Body of pancreas (tissue), 4 donors: ENCODE results near the gene CELF6. TPM values are rescaled to one million over a fixed set of nuclear protein-coding genes. Genes with fewer than 3 reads are reported as not detected.
"Not testable (repeated sequence)": the region's sequence is repeated elsewhere in the genome, so short reads cannot be mapped to it uniquely, and the experiment has no call there.

ENCODE experiments used
- ATAC-seq: fragments of 150-250 bp; one replicate; pipeline ENCODE4 v1.9.1; 2016
- DNase-seq, 4 donors: peaks; one replicate each; pipeline ENCODE4 v3.0.0-alpha.2; 2019
- H3K27ac ChIP-seq, 4 donors: fragments of 200-600 bp; sonication (generic); 1 replicate in 3 of 4; 2 replicates in 1 of 4; pipeline versions ENCODE4 v1.5.1 to v1.6.1; 2016 to 2019; ENCODE audit warnings: mild to moderate bottlenecking in 1 of 4, mixed read lengths in 1 of 4, moderate library complexity in 1 of 4
- H3K27me3 ChIP-seq, 2 donors: fragments of 200-600 bp; sonication (generic); one replicate each; pipeline ENCODE4 v1.6.0; 2016; ENCODE audit warnings: mild to moderate bottlenecking in 1 of 2
- H3K36me3 ChIP-seq, 2 donors: fragments of 200-600 bp; sonication (generic); replicated peaks in 1 of 2; 2 replicates each; pipeline ENCODE4 v1.5.1; 2016; ENCODE audit warnings: low read depth in 2 of 2; ENCODE audit not compliant: insufficient read depth in 1 of 2
- H3K4me1 ChIP-seq: fragments of 200-600 bp; sonication (generic); one replicate; pipeline ENCODE4 v1.6.0; 2016
- H3K4me3 ChIP-seq, 2 donors: fragments of 200-600 bp; sonication (generic); 1 replicate in 1 of 2; 2 replicates in 1 of 2; pipeline ENCODE4 v1.5.1; 2016 to 2019
- H3K9me3 ChIP-seq, 3 donors: fragments of 200-600 bp; sonication (generic); 1 replicate in 2 of 3; 2 replicates in 1 of 3; pipeline ENCODE4 v1.5.1; 2016
- POLR2A ChIP-seq, 3 donors: fragments of 450-650 bp; IDR thresholded peaks; one replicate each; pipeline ENCODE4 v1.6.1; 2016; ENCODE audit warnings: antibody characterized with exemption in 3 of 3, mild to moderate bottlenecking in 2 of 3
- WGBS, 2 donors: methylation state at CpG; one replicate each; pipeline ENCODE4 v1.1.5; 2017; 5-methylcytosine and 5-hydroxymethylcytosine counted together
- intact Hi-C: fragments of 100-400 bp; cut with DNase I; formaldehyde crosslinking; loops from one replicate; pipeline ENCODE4 v1.15.1; 2023
- total RNA-seq, 2 donors: library from RNA; depleted of rRNA; stranded (reverse); fragments of >200 nt; gene quantifications; one replicate each; pipeline ENCODE4 v1.1.0, GENCODE V29; 2016
- TF ChIP-seq, protein P1 (sequence below), 7 experiments: fragments of 450-650 bp in 4 of 7; fragments of 200-600 bp in 3 of 7; sonication (generic) in 3 of 7; IDR thresholded peaks; one replicate each; pipeline ENCODE4 v1.5.1; 2016 to 2019; ENCODE audit warnings: antibody characterized with exemption in 7 of 7

Gene CELF6
- total RNA-seq, 2 donors from 2014 or later: 4.2 to 7.9 TPM

DNA sequence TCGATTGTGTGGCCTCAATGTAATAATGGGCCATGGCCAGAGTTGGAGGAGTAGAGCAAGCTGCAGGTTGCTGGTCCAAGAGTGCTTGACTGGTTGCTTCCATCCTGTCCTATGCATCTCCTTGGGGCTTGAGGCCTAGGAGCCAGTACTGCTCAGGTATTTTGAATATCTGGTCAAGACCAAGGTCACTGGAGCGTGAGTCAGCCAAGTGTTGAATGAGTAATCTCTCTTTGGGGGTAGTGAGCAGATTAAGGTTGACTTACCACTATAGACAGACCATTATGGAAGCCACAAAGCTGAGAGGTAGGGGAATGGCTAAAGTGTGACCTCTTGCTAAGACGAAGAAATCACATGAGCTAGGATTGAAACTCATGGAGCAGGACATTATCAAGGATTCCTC lies 38.2 kb downstream of the CELF6 start:
- ATAC-seq (no peak), DNase-seq (no peak)
- intact Hi-C loops: loop anchor here (5.0 kb wide), 1 partner anchor 79 kb away; no protein-coding TSS in a partner anchor
- TF ChIP-seq POLR2A (IDR thresholded peaks at IDR 0.05): no peak
- TF ChIP-seq, protein P1, sequence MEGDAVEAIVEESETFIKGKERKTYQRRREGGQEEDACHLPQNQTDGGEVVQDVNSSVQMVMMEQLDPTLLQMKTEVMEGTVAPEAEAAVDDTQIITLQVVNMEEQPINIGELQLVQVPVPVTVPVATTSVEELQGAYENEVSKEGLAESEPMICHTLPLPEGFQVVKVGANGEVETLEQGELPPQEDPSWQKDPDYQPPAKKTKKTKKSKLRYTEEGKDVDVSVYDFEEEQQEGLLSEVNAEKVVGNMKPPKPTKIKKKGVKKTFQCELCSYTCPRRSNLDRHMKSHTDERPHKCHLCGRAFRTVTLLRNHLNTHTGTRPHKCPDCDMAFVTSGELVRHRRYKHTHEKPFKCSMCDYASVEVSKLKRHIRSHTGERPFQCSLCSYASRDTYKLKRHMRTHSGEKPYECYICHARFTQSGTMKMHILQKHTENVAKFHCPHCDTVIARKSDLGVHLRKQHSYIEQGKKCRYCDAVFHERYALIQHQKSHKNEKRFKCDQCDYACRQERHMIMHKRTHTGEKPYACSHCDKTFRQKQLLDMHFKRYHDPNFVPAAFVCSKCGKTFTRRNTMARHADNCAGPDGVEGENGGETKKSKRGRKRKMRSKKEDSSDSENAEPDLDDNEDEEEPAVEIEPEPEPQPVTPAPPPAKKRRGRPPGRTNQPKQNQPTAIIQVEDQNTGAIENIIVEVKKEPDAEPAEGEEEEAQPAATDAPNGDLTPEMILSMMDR (IDR thresholded peaks at IDR 0.05): no peak
- H3K36me3 ChIP-seq: no peaks in the 10 kb centered on the region
- no peaks in the 10 kb centered on the region for H3K9me3 ChIP-seq
- WGBS, 2 donors: 64 to 76% methylated on average over 3 of the region's 3 CpGs
- no peak overlapping the region for H3K4me3 ChIP-seq
- H3K27me3 ChIP-seq: no peaks in the 10 kb centered on the region
- no peak overlapping the region for H3K27ac ChIP-seq
- H3K4me1 ChIP-seq: no peaks in the 10 kb centered on the region

DNA sequence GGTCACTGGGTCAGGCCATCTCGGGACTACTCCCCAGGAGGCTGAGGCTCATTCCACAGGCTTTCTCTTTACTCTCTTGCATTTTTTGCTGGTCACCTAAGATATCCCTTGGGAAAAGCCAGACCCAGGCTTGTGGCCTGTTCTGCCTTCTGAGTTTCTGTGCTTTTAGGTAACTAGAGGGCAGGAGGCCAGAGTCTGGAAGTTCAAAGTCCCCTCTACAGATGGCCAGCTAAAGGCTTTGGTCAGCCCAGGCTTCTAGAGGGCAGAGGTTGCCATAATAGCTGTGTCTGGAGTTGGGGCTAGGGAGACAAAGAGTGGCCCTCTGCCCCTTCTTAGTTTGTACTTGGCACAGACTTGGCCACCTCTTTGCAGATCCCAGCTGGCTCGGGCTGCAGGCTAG lies 39.2 kb downstream of the CELF6 start:
- Histone ChIP-seq H3K27ac (no peak overlapping the region), H3K4me3 (no peak overlapping the region), H3K27me3 (no peaks in the 10 kb centered on the region), H3K36me3 (no peaks in the 10 kb centered on the region), H3K4me1 (no peaks in the 10 kb centered on the region), H3K9me3 (no peaks in the 10 kb centered on the region)
- WGBS, 2 donors: 75 to 100% methylated on average over 1 to 2 of the region's 2 CpGs
- ATAC-seq (no peak), DNase-seq (no peak)
- intact Hi-C loops: loop anchor here (5.0 kb wide), 1 partner anchor 78 kb away; no protein-coding TSS in a partner anchor
- TF ChIP-seq POLR2A (IDR thresholded peaks at IDR 0.05): no peak
- TF ChIP-seq, protein P1 (IDR thresholded peaks at IDR 0.05): no peak

GRCh38 chr15:72278737-72279136 lies 41.2 kb downstream of the CELF6 start:
- ATAC-seq (no peak), DNase-seq (no peak)
- Histone ChIP-seq H3K27ac (no peak overlapping the region), H3K36me3 (no peaks in the 10 kb centered on the region), H3K4me3 (no peak overlapping the region), H3K4me1 (no peaks in the 10 kb centered on the region), H3K27me3 (no peaks in the 10 kb centered on the region), H3K9me3 (no peaks in the 10 kb centered on the region)
- TF ChIP-seq, protein P1 (IDR thresholded peaks at IDR 0.05): no peak
- no peak for TF ChIP-seq POLR2A (IDR thresholded peaks at IDR 0.05)
- intact Hi-C loops: no loop called here
- 68 to 87% methylated on average over 1 of the region's 1 CpG for WGBS, 2 donors

DNA sequence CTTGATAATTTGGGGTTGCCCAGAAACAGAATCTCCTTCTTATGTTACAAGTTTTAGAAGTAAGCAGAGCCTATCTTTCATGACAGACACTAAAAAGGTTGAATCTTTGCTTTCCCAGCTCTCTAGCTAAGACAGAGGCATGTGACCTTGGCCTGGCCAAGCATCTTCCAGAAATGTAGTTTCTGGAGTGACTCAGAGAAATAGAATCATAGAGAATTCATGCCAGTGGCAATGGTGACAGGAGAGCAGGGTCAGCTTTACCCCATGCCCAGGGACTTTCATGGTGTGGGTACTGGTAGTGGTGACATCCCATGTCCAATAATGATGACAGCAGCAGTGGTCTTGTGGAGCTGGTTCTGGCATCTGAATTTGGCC lies 43.6 kb downstream of the CELF6 start:
- Histone ChIP-seq H3K27me3 (no peaks in the 10 kb centered on the region), H3K9me3 (no peaks in the 10 kb centered on the region), H3K36me3 (no peaks in the 10 kb centered on the region), H3K4me3 (no peak overlapping the region), H3K27ac (no peak overlapping the region), H3K4me1 (peaks cover 13% of the 10 kb centered on the region)
- no peak for DNase-seq
- ATAC-seq: no peak
- intact Hi-C loops: no loop called here
- TF ChIP-seq, protein P1 (IDR thresholded peaks at IDR 0.05): no peak
- TF ChIP-seq POLR2A (IDR thresholded peaks at IDR 0.05): no peak

GRCh38 chr15:72275635-72276325 lies 44.2 kb downstream of the CELF6 start:
- intact Hi-C loops, H3K27ac ChIP-seq, DNase-seq, H3K36me3 ChIP-seq, H3K9me3 ChIP-seq, H3K4me3 ChIP-seq, H3K27me3 ChIP-seq, ATAC-seq: not testable (repeated sequence)
- H3K4me1 ChIP-seq: peaks cover 18% of the 10 kb centered on the region
